Tibial nerve (tissue), 4 donors: Measurements from ENCODE around the gene UBE3D. TPM values are rescaled to one million over a fixed set of nuclear protein-coding genes. Genes with fewer than 3 reads are reported as not detected.

Experiments
- DNase-seq, 2 donors: peaks; one replicate each; pipeline ENCODE4 v3.0.0-alpha.2; 2019; ENCODE audit warnings: low spot score in 2 of 2
- H3K27ac ChIP-seq, 4 donors: fragments of 200-600 bp; sonication (generic) in 3 of 4; one replicate each; pipeline ENCODE4 v1.5.1; 2017 to 2019; ENCODE audit warnings: mild to moderate bottlenecking in 1 of 4
- H3K27me3 ChIP-seq, 2 donors: fragments of 200-600 bp; sonication (generic) in 1 of 2; one replicate each; pipeline versions ENCODE4 v1.5.1 to v1.6.0; 2017 to 2019
- H3K36me3 ChIP-seq, 3 donors: fragments of 200-600 bp; sonication (generic); one replicate each; pipeline ENCODE4 v1.5.1; 2018 to 2019
- H3K4me1 ChIP-seq, 4 donors: fragments of 200-600 bp; sonication (generic) in 3 of 4; one replicate each; pipeline ENCODE4 v1.5.1; 2017 to 2019
- H3K4me3 ChIP-seq, 4 donors: fragments of 200-600 bp; sonication (generic) in 3 of 4; one replicate each; pipeline ENCODE4 v1.5.1; 2017 to 2019; ENCODE audit warnings: mild to moderate bottlenecking in 1 of 4, moderate library complexity in 1 of 4
- H3K9me3 ChIP-seq, 4 donors: fragments of 200-600 bp; sonication (generic) in 3 of 4; one replicate each; pipeline ENCODE4 v1.5.1; 2017 to 2019
- EP300 ChIP-seq, 2 donors: sonication (generic); formaldehyde crosslinking; IDR thresholded peaks; one replicate each; pipeline ENCODE4 v1.6.1; 2017; ENCODE audit warnings: antibody characterized with exemption in 2 of 2, mild to moderate bottlenecking in 1 of 2
- POLR2A ChIP-seq, 2 donors: fragments of 450-650 bp; IDR thresholded peaks; one replicate each; pipeline ENCODE4 v1.6.1; 2017; ENCODE audit warnings: antibody characterized with exemption in 2 of 2, mild to moderate bottlenecking in 2 of 2, moderate library complexity in 2 of 2
- WGBS, 2 donors: methylation state at CpG; one replicate each; pipeline ENCODE4 v1.1.5; 2018; 5-methylcytosine and 5-hydroxymethylcytosine counted together
- total RNA-seq, 4 donors: library from RNA; depleted of rRNA; stranded (reverse); fragments of >200 nt; gene quantifications; one replicate each; pipeline ENCODE4 v1.1.0, GENCODE V29; 2016
- TF ChIP-seq, protein P1 (sequence below), 5 experiments: fragments of 200-600 bp in 3 of 5; fragments of 450-650 bp in 2 of 5; sonication (generic) in 3 of 5; IDR thresholded peaks; one replicate each; pipeline ENCODE4 v1.5.1; 2016 to 2019; ENCODE audit warnings: antibody characterized with exemption in 5 of 5, mild to moderate bottlenecking in 3 of 5, moderate library complexity in 2 of 5

Gene UBE3D
- total RNA-seq, 4 donors from 2014 or later = 6.3 to 21.9 (median 18.3) TPM

DNA sequence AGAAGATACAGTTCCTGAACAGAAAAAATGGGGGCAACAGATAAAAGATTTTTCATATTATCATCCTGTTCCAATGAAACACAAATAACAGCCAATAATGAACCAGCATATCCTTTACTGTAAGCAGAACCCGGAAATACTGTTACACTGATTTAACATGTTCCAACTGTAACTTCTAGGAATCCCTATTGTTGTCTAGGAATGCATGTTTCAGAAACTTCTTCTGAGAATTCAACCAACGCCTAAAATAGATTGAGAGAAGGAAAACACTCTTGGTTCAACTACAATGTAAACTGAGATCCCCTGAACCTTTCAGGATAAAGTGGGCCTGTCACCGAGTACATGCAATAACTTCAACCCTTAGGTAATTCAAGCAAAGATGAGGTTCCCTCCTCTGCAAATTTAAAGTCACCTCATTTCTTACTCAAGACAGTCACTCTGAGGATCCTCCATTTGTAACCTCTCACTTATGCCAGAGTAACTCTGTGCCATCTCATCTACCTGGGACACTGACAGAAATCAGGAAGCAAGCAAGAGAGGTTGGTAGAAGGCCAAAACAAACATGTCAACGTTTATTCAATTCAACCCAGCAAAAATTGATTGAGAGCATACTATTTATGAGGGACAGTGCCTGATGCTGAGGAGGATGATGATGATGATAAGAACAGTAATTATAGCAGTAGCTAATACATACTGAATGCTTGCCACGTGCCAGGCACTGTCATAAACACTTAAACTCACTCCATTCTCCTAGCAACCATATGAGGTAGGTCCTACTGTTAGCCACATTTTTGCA lies 14.1 kb downstream of the UBE3D start:
- H3K9me3 ChIP-seq = no peaks in the 10 kb centered on the region
- H3K4me3 ChIP-seq = no peak overlapping the region
- no peak overlapping the region for H3K27ac ChIP-seq
- peaks cover 0 to 13% (median 0%) of the 10 kb centered on the region in 3 donors for H3K36me3 ChIP-seq
- TF ChIP-seq POLR2A (IDR thresholded peaks at IDR 0.05) (no peak), EP300 (IDR thresholded peaks at IDR 0.05) (no peak)
- TF ChIP-seq, protein P1, sequence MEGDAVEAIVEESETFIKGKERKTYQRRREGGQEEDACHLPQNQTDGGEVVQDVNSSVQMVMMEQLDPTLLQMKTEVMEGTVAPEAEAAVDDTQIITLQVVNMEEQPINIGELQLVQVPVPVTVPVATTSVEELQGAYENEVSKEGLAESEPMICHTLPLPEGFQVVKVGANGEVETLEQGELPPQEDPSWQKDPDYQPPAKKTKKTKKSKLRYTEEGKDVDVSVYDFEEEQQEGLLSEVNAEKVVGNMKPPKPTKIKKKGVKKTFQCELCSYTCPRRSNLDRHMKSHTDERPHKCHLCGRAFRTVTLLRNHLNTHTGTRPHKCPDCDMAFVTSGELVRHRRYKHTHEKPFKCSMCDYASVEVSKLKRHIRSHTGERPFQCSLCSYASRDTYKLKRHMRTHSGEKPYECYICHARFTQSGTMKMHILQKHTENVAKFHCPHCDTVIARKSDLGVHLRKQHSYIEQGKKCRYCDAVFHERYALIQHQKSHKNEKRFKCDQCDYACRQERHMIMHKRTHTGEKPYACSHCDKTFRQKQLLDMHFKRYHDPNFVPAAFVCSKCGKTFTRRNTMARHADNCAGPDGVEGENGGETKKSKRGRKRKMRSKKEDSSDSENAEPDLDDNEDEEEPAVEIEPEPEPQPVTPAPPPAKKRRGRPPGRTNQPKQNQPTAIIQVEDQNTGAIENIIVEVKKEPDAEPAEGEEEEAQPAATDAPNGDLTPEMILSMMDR (IDR thresholded peaks at IDR 0.05) = no peak
- DNase-seq = no peak
- no peaks in the 10 kb centered on the region for H3K27me3 ChIP-seq
- peaks cover 0 to 8% (median 0%) of the 10 kb centered on the region in 4 donors for H3K4me1 ChIP-seq
- WGBS, 2 donors = 44 to 45% methylated on average over 5 of the region's 5 CpGs

DNA sequence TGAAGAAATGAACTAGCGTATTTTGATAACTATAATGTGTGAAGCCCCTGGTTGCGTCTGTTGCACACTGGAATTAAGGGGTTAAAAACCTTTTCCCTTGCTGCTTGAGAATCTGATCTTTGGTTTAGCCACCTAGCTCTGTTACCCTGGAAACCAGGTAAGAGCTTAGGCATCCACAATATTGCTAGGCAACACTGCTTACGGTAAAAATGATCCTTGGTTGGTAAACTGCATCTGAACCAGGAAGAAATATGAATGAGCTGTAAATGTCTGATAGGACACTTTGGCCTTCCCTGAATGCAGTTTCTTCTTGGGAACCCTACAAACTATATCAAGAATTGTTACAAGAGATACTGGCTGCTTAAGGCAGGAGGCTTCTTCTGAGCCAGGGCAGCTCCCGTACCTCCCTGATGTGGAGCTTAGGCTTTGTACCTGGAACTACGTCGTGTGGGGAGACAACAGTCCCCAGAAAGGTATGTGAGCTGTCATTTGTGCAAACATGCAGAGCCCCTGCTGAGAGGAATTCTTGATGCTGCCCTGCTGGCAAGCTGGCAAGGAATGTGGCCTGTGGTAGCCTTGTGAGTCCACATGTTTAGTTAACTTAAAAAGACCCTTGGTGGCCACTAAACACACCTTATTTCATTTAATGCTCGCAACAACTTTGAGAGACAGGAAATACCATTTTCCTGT lies 18.4 kb downstream of the UBE3D start:
- no peaks in the 10 kb centered on the region for H3K4me1 ChIP-seq
- no peak for DNase-seq
- 90 to 92% methylated on average over 7 of the region's 7 CpGs for WGBS, 2 donors
- no peak overlapping the region for H3K4me3 ChIP-seq
- H3K9me3 ChIP-seq = no peaks in the 10 kb centered on the region
- no peaks in the 10 kb centered on the region for H3K27me3 ChIP-seq
- TF ChIP-seq, protein P1 (IDR thresholded peaks at IDR 0.05) = no peak
- TF ChIP-seq POLR2A (IDR thresholded peaks at IDR 0.05) = no peak
- TF ChIP-seq EP300 (IDR thresholded peaks at IDR 0.05) = no peak
- peaks cover 0 to 3% (median 0%) of the 10 kb centered on the region in 3 donors for H3K36me3 ChIP-seq
- no peak overlapping the region for H3K27ac ChIP-seq

DNA sequence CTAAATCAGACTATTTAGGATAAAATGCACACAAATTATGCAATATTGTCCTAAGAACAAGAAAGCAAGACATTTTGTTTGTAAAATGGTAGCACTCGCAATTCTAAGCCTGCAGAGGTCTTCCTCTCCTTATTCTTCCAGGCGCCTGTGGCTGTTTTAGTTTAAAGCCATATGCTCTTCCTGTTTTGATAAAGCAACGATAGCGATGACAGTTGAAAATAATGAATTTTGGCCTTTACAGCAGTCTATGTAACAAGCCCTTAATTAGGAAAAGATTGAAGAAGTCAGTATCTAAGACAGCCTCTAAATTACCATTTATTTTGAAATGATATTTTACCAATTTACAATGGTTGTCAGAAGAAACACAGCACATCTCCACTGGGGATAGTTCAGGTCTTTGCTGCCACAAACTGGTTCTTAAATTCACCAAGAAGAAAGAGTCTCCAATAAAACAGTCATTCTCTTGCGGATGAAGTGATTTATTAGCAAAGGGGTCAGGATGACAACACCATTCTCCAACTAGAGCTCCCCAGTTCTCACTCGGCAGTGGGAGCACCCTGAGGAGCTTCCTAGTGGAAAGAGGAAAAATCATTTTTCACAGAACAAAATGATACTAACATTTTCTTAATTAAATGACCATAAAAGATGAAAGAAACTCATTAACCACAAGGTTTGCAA lies 21.4 kb downstream of the UBE3D start:
- no peak overlapping the region for H3K4me3 ChIP-seq
- no peak overlapping the region for H3K27ac ChIP-seq
- no peaks in the 10 kb centered on the region for H3K27me3 ChIP-seq
- DNase-seq = no peak
- no peaks in the 10 kb centered on the region for H3K4me1 ChIP-seq
- no peaks in the 10 kb centered on the region for H3K9me3 ChIP-seq
- H3K36me3 ChIP-seq = no peaks in the 10 kb centered on the region
- TF ChIP-seq POLR2A (IDR thresholded peaks at IDR 0.05) (no peak), EP300 (IDR thresholded peaks at IDR 0.05) (no peak)
- TF ChIP-seq, protein P1 (IDR thresholded peaks at IDR 0.05) = no peak
- WGBS, 2 donors = 81 to 88% methylated on average over 6 of the region's 6 CpGs

DNA sequence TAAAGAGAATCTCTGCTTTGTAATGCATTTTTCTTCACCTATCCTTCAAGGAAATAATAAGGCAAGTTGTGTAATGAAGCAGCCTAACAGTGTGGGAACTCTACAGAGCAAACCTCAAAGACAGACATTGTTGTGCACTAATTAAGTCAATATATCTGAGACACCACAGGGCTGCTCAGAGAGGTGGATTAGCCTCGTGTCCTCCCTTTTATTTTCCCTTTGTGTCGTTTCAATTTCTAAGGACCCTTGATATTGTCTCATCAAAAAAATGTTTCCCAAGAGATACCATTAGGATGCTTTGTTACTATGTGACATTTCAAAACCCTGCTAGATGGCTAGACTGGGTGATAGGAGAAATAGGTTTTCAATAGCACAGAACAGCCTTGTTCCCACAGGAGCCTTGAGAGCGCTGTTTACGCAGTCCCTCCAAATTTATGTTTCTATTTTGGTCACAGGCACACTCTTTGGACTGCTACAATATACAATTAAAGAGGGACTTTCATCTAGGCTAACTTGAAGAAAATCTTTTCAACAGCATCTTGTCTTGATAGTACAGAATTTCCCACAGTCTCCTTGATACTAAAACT lies 23.1 kb downstream of the UBE3D start:
- H3K27me3 ChIP-seq = no peaks in the 10 kb centered on the region
- H3K36me3 ChIP-seq = no peaks in the 10 kb centered on the region
- TF ChIP-seq EP300 (IDR thresholded peaks at IDR 0.05) = no peak
- no peak for TF ChIP-seq POLR2A (IDR thresholded peaks at IDR 0.05)
- TF ChIP-seq, protein P1 (IDR thresholded peaks at IDR 0.05) = no peak
- H3K27ac ChIP-seq = no peak overlapping the region
- H3K4me1 ChIP-seq = no peaks in the 10 kb centered on the region
- no peak for DNase-seq
- no peak overlapping the region for H3K4me3 ChIP-seq
- no peaks in the 10 kb centered on the region for H3K9me3 ChIP-seq
- 42 to 53% methylated on average over 4 of the region's 4 CpGs for WGBS, 2 donors
